AG04450 (cell line): ENCODE results near the gene CFDP1. TPM values are rescaled to one million over a fixed set of nuclear protein-coding genes. Genes with fewer than 3 reads are reported as not detected.

Experiments
- CTCF ChIA-PET: fragments of 300-600, 350-600 bp; formaldehyde crosslinking; extraction: SDS; loops from one replicate; lab custom pipeline; 2022; ENCODE audit warnings: antibody characterized with exemption, inconsistent platforms; lab: Charles Lee
- POLR2A ChIA-PET: fragments of 350-600 bp; formaldehyde crosslinking; extraction: SDS; loops from one replicate; lab custom pipeline; 2021; ENCODE audit warnings: antibody characterized with exemption, inconsistent platforms; lab: Yijun Ruan, JAX
- DNase-seq: peaks from one replicate; pipeline ENCODE4 v3.0.0-alpha.2; 2011; ENCODE audit warnings: low read depth, low spot score
- H3K27ac ChIP-seq: one replicate; pipeline ENCODE4 v1.5.1; 2012; ENCODE audit warnings: low read depth, low read length, control low read depth
- H3K27me3 ChIP-seq: one replicate; pipeline ENCODE4 v1.6.0; 2012; ENCODE audit warnings: low read length; ENCODE audit not compliant: control insufficient read depth, insufficient read depth
- H3K4me3 ChIP-seq: 2 replicates; pipeline ENCODE4 v1.5.1; 2011; ENCODE audit warnings: mild to moderate bottlenecking, low read depth, low read length, control low read depth
- H3K9me3 ChIP-seq: 2 replicates; pipeline ENCODE4 v1.5.1; 2012; ENCODE audit warnings: low read length; ENCODE audit not compliant: control insufficient read depth, insufficient read depth
- polyA plus RNA-seq: library from polyadenylated mRNA; depleted of rRNA; stranded (reverse); fragments of >200 nt; gene quantifications from 2 replicates; pipeline ENCODE4 v1.2.3, GENCODE V29; 2011
- TF ChIP-seq, protein P1 (sequence below): IDR thresholded peaks from 2 replicates; pipeline ENCODE4 v1.5.1; 2011; ENCODE audit warnings: low read depth, low read length, control low read depth, inconsistent platforms

CFDP1 gene
- polyA plus RNA-seq, 1 experiment: 81.6 TPM

DNA sequence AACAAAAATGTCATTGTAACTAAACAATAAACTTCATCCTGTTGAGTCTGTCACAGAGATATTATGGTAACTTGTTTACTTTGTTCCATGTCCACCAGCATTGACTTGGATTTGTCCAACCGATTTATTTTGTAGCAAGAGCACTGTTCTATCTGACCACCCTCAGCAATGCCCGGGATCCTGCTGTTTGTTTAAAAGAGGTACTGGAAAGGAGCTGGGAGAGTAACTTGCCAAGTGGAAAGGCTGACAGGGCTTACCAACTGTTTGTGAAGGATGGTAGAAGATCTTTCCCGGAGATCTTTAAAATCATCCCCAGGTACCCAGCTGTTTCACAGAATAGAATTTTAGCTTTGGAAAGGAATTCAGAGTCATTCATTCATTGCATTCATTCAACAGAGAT is 122.8 kb downstream of the CFDP1 start:
- ChIA-PET POLR2A (no interaction called here), CTCF (interaction anchor here (0.7 kb wide), 1 partner anchor 75 kb away, joined by 3 read pairs; no protein-coding TSS in a partner anchor)
- no peak for DNase-seq
- TF ChIP-seq, protein P1, sequence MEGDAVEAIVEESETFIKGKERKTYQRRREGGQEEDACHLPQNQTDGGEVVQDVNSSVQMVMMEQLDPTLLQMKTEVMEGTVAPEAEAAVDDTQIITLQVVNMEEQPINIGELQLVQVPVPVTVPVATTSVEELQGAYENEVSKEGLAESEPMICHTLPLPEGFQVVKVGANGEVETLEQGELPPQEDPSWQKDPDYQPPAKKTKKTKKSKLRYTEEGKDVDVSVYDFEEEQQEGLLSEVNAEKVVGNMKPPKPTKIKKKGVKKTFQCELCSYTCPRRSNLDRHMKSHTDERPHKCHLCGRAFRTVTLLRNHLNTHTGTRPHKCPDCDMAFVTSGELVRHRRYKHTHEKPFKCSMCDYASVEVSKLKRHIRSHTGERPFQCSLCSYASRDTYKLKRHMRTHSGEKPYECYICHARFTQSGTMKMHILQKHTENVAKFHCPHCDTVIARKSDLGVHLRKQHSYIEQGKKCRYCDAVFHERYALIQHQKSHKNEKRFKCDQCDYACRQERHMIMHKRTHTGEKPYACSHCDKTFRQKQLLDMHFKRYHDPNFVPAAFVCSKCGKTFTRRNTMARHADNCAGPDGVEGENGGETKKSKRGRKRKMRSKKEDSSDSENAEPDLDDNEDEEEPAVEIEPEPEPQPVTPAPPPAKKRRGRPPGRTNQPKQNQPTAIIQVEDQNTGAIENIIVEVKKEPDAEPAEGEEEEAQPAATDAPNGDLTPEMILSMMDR: no peak
- Histone ChIP-seq H3K4me3 (no peak overlapping the region), H3K27ac (no peak overlapping the region), H3K9me3 (no peaks in the 10 kb centered on the region), H3K27me3 (no peaks in the 10 kb centered on the region)

- no peak for DNase-seq
- H3K9me3 ChIP-seq: no peaks in the 10 kb centered on the region
- TF ChIP-seq, protein P1: no peak
- POLR2A ChIA-PET: no interaction called here
- H3K27ac ChIP-seq: no peak overlapping the region
- no peaks in the 10 kb centered on the region for H3K27me3 ChIP-seq
- H3K4me3 ChIP-seq: no peak overlapping the region
- CTCF ChIA-PET: no interaction called here
Observed at GRCh38 chr16:75309899-75310430, 123.3 kb downstream of the CFDP1 start.

DNA sequence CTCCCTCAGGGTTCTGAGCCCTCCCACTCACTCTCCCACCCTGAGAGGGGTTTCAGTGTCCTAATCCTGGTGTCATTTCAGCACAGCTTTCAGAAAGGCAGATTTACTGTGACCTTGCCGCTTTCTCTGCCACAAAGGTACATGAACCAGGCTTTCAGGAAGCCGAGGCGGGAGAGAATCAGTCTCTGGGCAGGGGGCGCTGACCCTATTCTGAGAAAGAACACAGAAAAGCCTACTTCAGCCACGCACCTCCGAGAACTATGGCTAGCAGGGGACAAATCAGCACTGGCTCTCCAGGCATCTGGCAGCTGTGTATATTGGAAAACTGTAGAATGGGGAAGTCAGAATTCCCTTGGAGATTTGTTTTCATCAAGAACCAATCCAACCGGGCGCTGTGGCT is 124.1 kb downstream of the CFDP1 start:
- POLR2A ChIA-PET: no interaction called here
- CTCF ChIA-PET: interaction anchor here (1.2 kb wide), 1 partner anchor 76 kb away, joined by 3 read pairs; no protein-coding TSS in a partner anchor

GRCh38 chr16:75308011-75308410 is 125.3 kb downstream of the CFDP1 start:
- CTCF ChIA-PET: interaction anchor here (0.6 kb wide), 1 partner anchor 38 kb away, joined by 3 read pairs; no protein-coding TSS in a partner anchor
- POLR2A ChIA-PET: interaction anchor here (0.7 kb wide), 1 partner anchor 77 kb away, joined by 3 read pairs; no protein-coding TSS in a partner anchor

More for the DNA sequence above, 124.1 kb downstream of the CFDP1 start:
- no peak overlapping the region for H3K4me3 ChIP-seq
- TF ChIP-seq, protein P1: no peak
- H3K27me3 ChIP-seq: no peaks in the 10 kb centered on the region
- no peak for DNase-seq
- no peaks in the 10 kb centered on the region for H3K9me3 ChIP-seq
- no peak overlapping the region for H3K27ac ChIP-seq

GRCh38 chr16:75307506-75307905 is 125.8 kb downstream of the CFDP1 start:
- H3K9me3 ChIP-seq: no peaks in the 10 kb centered on the region
- no peak overlapping the region for H3K4me3 ChIP-seq
- no peak for DNase-seq
- ChIA-PET CTCF (interaction anchor here (0.6 kb wide), 1 partner anchor 39 kb away, joined by 3 read pairs; no protein-coding TSS in a partner anchor), POLR2A (interaction anchor here (3.4 kb wide), 1 partner anchor 12 kb away, joined by 18 read pairs; no protein-coding TSS in a partner anchor)
- TF ChIP-seq, protein P1: no peak
- no peaks in the 10 kb centered on the region for H3K27me3 ChIP-seq
- no peak overlapping the region for H3K27ac ChIP-seq

More at GRCh38 chr16:75308011-75308410, 125.3 kb downstream of the CFDP1 start:
- H3K27me3 ChIP-seq: no peaks in the 10 kb centered on the region
- H3K27ac ChIP-seq: no peak overlapping the region
- DNase-seq: no peak
- no peak overlapping the region for H3K4me3 ChIP-seq
- no peaks in the 10 kb centered on the region for H3K9me3 ChIP-seq
- TF ChIP-seq, protein P1: no peak
